HG03558 (cell line): ENCODE results near the gene CMTM2.
A peak's percentile ranks its signal among the peaks of the same experiment; 100 is the strongest.

Experiments
- ATAC-seq: cut with Tn5 transposase; IDR thresholded peaks from one replicate; pipeline ENCODE4 v1.9.1; 2021; ENCODE audit warnings: moderate number of reproducible peaks; ENCODE audit not compliant: unreplicated experiment; ENCODE audit errors: extremely low read depth

The CMTM2 gene

DNA sequence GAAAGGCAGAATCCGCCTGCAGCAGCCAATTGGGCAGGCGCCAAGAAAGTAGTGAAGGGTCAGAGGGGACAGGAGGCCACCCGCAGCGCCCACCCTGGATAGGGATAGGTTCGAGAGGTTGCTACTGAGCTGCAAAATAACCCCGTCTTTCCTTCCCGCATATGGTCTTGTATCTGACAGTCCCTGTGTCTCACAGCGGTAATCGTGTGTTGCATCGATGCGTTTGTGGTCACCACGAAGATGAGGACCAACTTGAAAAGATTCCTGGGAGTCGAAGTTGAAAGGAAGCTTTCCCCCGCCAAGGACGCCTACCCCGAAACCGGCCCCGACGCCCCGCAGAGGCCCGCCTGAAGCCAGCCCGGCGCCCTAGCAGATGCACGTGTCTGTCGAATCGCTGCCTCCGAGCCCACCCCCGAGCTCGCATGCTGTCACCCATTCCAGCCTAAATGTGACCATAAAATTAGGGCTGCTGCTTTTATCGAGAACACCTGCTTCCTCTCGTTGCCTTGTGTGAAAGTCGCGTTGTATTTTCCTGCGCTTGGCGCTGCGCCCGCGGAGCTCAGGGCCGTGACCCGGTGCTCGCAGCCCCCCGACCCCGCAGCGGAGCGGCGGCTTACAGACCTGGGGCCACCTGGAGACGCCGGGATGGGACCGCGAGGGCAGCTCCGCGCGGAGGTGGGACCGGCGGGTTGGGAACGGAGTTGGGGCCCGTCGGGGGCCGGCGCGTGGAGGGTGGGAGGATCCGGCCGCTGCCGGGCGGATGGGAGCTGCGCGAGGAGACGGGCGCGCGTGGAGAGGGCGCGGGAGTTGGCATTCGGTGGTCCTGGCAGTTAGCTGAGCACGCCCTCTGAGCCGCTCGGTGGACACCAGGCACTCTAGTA, at the start of gene CMTM2:
CMTM2 (plus strand) TSS at position 813 of the 881 bp plus-strand sequence. CDS start 145 bp downstream, outside the sequence.
- ATAC-seq = no peak

DNA sequence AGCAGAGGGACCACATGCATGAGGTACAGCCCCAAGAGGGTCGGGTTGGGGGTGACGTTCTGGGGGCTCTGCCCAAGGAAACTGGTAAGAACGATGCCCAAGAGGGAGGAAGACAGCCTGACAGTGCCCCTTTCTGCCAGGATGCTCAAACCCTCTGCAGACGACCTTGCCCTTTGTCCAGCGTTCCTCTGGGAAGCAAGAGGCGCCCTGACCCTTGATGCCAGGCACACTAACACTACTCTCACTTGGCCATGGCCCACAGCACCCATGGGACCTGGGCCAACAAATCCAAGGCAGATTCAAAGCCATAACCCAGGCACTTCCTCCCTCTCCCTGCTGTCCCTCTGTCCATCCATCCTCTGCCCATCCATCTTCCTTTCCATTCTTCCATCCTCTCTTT, 49.8 kb upstream of the CMTM2 start:
- ATAC-seq = no peak

DNA sequence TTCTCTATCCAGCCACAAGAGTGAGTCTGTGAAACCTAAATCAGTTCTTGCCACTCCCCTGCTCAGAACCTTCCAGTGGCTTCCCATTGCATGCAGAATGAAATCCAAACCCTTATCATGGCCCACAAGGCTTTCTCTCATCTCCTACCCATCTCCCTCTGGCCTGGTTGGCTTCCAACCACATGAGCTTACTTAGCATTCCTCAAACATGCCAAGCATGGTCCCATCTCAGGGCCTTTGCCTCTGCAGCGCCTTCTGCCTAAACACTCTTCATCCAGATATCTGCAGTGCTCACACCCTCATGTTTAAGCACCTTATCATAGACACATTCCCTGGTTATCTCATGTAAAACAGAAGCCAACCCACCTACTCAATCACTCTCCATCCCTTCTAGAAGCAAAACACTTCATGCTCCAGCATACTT, 44.9 kb upstream of the CMTM2 start:
- no peak for ATAC-seq

DNA sequence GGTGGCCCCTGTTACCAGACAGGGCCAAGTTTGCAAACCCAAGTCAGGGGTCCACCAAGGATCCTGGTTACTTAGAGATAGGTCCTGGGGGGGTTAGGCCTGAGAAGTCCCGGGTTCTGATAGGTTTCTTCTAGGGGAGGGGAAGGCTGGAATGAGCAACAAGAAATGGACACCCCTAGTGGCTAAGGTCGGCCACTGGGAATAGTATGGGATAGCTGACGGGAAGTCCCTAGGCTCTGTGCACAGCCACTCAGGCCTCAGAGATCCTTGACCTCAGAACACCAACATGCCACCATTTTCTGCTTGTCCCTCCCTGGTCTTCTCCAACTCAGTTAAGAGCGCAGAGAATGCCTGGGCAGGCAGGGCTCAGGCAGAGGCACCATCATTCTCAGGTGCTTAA, 42.7 kb upstream of the CMTM2 start:
- no peak for ATAC-seq

GRCh38 chr16:66537236-66537635, 42.0 kb upstream of the CMTM2 start:
- no peak for ATAC-seq

DNA sequence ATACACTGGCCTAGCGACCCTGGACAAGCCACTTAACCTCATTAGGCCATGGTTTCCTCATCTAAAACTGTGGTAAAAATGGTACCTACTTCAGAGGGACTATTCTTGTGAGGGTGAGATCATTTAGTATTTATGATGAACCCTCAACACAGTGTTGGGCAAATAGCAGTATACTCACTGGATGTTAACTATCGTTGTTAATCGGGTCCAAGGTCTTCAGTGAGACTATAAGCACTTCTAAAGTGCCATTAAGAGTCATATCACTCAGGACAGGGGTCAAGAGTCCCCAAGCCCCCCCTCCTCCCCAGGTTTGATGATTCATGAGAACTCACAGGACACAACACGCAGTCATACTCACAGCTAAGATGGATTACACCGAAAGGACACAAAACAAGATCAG, 40.4 kb upstream of the CMTM2 start:
- ATAC-seq = no peak

GRCh38 chr16:66539623-66540469, 39.4 kb upstream of the CMTM2 start:
- peak; percentile 73 for ATAC-seq

- no peak for ATAC-seq
Observed at GRCh38 chr16:66541388-66542355, 37.6 kb upstream of the CMTM2 start.

DNA sequence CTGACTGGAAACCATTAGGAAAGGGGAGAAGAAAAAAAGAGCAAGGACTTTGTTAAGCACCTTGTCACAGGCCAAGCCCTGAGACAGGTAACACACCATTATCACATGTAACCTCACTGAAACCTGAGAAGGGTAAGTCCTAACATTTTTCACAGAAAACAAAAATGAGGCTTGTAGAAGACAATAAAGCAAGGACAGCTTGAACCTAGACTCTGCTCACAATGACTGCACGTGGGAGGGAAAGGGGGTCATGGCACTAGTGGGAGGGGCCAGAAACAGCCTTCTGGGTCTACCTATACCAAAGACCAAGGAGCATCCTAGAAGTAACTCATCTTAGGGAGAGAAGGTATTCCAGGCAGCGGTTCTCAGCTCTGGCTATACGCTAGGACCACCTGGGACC, 36.9 kb upstream of the CMTM2 start:
- no peak for ATAC-seq

DNA sequence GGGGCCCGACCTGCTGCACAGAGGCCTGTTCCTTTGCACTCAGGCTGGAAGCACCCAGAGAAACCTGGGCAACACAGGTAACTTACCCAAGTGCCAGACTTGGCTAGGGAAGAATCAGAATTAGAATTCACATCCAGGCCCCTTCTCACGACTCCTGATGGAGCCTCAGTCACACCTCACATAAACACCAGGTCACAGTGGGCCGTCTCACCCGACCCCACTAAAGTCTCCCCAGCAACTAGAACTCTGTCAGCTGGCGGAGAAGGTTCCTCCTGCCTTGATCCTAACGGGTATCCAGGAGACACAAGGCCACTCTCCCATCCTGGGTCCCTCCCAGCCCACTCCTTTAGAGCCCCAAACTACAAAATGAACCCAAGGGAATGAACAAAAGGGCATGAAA, 35.7 kb upstream of the CMTM2 start:
- ATAC-seq = no peak

DNA sequence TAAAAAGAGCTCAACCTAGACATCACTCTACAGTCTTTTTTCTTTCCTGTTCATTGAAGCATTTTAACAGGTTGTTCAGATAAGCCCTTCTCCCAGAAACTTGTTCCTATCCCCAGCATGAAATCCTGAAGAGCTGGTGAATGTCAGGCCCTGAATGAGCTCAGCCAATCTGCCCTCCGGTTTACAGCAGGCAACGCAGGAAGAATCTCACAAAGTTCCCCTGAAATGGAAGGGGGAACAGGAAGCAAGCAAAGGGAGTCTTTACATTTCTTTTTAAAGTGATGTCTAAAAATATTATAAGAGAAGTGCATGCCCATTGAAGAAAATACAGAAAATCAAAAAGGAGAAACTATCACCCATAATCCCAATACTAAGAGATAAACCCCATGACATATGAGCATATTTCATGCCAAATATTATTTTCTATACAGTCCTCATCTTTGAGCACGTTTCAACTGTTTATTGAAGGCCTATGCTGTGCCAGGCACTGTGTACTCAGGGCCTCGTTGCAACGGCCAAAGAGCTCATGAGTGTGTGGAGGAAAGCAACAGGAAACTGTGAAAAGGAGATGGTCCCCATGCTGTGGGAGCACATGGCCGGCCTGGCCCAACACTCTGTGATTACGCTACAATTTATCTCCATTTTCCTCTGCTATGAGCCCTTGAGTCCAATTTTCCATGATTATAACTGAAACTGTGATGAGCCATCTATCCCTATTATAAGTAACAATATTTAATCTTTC, 35.1 kb upstream of the CMTM2 start:
- ATAC-seq = no peak

DNA sequence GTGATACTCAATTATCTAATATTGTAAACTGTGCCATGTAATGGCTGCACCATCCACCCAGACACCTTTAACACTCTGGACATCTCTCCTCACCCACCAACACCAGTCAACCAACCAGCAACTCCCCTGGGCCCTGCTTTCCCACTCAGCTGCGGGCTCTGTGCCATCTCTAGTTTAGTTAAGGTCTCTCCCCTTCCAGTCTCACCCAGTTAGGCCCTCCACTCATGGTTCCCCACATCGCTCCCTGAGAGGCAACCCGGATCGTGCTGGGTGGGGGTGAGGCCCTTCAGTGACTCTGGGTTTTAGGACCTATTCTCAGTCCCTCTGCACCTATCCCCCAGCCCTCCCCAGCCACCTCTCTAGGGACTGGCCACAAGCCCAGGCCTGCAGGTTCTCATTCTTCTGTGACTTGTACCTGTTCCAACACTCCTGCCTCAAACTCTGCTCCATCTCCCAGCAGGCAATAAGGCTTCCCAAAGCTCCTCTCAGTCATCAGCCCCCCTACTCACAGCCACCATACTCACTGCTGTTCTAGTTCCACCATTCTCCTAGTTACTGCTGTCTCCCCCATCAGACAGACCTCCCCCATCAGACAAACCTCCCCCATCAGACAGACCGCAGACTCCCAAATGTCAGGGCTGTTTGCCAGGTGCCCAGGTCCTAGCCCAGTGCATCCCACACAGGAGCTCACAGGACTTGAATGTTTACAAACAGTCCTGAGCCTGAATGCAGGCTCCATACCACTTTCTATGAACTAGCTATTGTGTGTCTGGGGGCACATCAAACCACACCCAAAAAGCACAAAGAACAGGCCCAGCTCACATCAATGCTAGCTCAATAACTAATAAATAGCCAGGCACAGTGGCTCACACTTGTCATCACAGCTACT, 31.9 kb upstream of the CMTM2 start:
- no peak for ATAC-seq

GRCh38 chr16:66548068-66548467, 31.2 kb upstream of the CMTM2 start:
- no peak for ATAC-seq

DNA sequence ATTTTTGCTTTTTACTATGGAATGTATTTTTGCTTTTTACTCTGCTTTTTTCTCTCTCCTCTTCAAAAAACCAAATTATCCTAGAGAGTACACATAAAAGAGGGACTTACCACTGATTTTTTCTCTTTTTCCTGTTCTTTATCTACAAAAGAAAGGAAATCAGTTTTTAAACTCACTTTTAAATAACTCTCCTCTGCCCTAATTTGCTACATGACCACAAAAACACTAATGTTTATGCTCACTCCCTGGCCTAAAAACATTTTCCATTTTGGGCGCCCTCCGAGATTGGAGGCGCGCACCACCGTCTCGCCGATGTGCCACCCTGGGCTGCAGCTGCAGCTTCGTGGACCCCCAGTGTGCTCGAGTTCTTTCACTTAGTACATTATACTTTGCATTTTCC, 30.4 kb upstream of the CMTM2 start:
- ATAC-seq = no peak

DNA sequence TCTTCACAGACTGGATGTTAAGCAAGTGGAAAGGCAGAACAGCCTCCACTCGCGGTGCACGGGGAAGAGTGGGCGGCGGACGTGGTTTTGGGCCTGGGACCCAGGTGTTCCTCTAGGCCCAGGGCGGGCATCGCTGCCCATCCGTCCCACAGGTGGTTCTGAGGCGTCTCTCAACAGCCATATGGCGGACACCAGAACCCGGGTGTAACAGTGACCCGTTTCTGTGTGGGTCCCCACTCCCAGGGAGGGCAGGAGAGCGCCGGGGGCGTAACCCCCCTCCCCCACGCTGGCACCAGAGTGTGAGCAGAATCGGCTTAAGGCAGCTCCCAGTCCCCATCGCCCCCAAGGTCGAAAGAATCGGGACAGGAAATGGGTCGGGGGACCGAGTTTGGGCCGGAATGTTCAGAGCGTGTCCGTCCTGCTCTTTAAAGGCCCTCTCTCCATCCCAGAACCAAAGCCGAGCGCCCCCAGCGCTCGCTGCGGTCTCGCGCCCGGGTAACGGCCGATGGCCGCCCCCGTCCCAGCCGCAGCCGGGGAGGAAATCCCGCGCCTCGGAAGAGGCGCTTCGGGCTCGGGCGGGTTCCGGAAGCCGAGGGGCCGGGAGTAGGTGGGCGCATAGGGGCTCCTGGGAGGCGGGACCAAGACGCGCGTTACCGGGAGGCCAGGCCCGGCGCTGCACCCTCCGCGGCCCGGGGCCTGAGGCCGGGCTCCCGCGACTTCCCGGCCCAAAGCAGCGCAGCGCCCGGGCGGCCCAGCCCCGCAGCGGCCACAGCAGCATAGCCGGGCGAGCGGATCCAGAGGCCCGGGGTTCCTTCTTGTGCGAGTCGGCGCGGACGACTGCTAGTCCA, 29.8 kb upstream of the CMTM2 start, which contains the start of gene TK2:
TK2 (minus strand) TSS at position 839 of the 848 bp plus-strand sequence; CDS start at position 778, 61 bp downstream.
- ATAC-seq = no peak

DNA sequence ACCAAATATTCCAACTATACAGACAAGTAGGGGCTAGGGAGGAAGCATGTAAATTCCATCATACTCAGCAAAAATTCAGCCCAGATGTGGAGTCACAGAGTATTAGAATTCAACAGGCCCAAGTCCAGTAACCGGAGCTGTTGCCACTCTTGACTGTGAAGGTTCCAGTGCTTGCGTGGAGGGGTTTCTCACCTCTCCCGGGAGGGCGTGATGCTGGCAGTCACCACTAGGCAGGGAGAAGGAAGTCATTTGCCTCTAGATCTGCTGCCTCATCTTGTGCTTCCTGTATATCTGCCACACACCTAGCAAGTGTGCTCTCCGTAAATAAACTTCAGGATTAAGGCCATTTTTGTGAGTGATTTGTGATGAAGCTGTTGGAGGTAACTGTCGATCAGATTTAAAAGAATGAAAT, 27.9 kb upstream of the CMTM2 start:
- no peak for ATAC-seq

GRCh38 chr16:66551788-66552285, 27.4 kb upstream of the CMTM2 start:
- no peak for ATAC-seq
